Chondrocyte (in vitro differentiated cells): Measurements from ENCODE around the gene NBEAL2. TPM values are rescaled to one million over a fixed set of nuclear protein-coding genes. Genes with fewer than 3 reads are reported as not detected.

Experiments
- DNase-seq: peaks from one replicate; pipeline ENCODE4 v3.0.0; 2021; ENCODE audit warnings: mixed read lengths, low spot score
- H3K27ac Mint-ChIP-seq: one replicate; pipeline ENCODE4 v1.8.0; 2021; ENCODE audit warnings: mild to moderate bottlenecking, moderate library complexity, mixed read lengths; ENCODE audit not compliant: unreplicated experiment
- H3K27me3 Mint-ChIP-seq: 2 replicates; pipeline ENCODE4 v1.8.0; 2021; ENCODE audit warnings: low read depth, mixed read lengths
- H3K36me3 Mint-ChIP-seq: 2 replicates; pipeline ENCODE4 v1.8.0; 2021; ENCODE audit warnings: low read depth, mixed read lengths
- H3K4me1 Mint-ChIP-seq: 2 replicates; pipeline ENCODE4 v1.8.0; 2021; ENCODE audit warnings: low read depth, mild to moderate bottlenecking, mixed read lengths
- H3K4me3 Mint-ChIP-seq: one replicate; pipeline ENCODE4 v1.8.0; 2021; ENCODE audit warnings: mild to moderate bottlenecking, moderate library complexity, mixed read lengths; ENCODE audit not compliant: unreplicated experiment
- H3K9me3 Mint-ChIP-seq: 2 replicates; pipeline ENCODE4 v1.8.0; 2021; ENCODE audit warnings: low read depth, mixed read lengths
- CTCF ChIP-seq: fragments of 200-600 bp; sonication (generic); IDR thresholded peaks from 2 replicates; pipeline ENCODE4 v1.5.0; 2021; ENCODE audit warnings: antibody characterized with exemption, mild to moderate bottlenecking, moderate library complexity
- total RNA-seq: library from RNA; stranded (reverse); gene quantifications from 3 replicates; pipeline ENCODE4 v1.2.1, GENCODE V29; 2021

Gene NBEAL2
- total RNA-seq, 1 donor from 2014 or later, result 18.1 TPM

- Mint-ChIP-seq H3K27me3 (no peaks in the 10 kb centered on the region), H3K4me1 (peaks cover 6% of the 10 kb centered on the region), H3K27ac (no peak overlapping the region), H3K36me3 (peaks cover 13% of the 10 kb centered on the region), H3K9me3 (no peaks in the 10 kb centered on the region), H3K4me3 (no peak overlapping the region)
- DNase-seq, result no peak
- no peak for TF ChIP-seq CTCF
These were observed 77.2 kb downstream of the NBEAL2 start for GRCh38 chr3:47056705-47057104.

- Mint-ChIP-seq H3K4me3 (no peak overlapping the region), H3K27me3 (no peaks in the 10 kb centered on the region), H3K9me3 (no peaks in the 10 kb centered on the region), H3K36me3 (peaks cover 18% of the 10 kb centered on the region), H3K4me1 (peaks cover 6% of the 10 kb centered on the region), H3K27ac (no peak overlapping the region)
- DNase-seq, result no peak
- no peak for TF ChIP-seq CTCF
These were observed 77.8 kb downstream of the NBEAL2 start for GRCh38 chr3:47057212-47057671.

Other genes starting within 250 kb of the NBEAL2 start
- gene MYL3, start 116.2 kb upstream of the NBEAL2 start, total RNA-seq, result 0.22 to 0.82 TPM in 2 of 3 replicates, not detected in the other
- gene PTH1R, start 101.9 kb upstream of the NBEAL2 start, total RNA-seq, result 2.4 to 6.3 TPM (median 3.1 TPM) in 3 replicates
- gene CCDC12, start 2.9 kb upstream of the NBEAL2 start, total RNA-seq, result 21.8 to 23.3 TPM (median 22.3 TPM) in 3 replicates
- gene SETD2, start 184.4 kb downstream of the NBEAL2 start, total RNA-seq, result 34.6 to 41.4 TPM (median 37.3 TPM) in 3 replicates